HG03457 (cell line): ENCODE measurements around the gene TMEM270.
"Not testable (repeated sequence)": the region's sequence is repeated elsewhere in the genome, so short reads cannot be mapped to it uniquely, and the experiment has no call there.

ENCODE experiments used
- ATAC-seq: cut with Tn5 transposase; IDR thresholded peaks from one replicate; pipeline ENCODE4 v1.9.1; 2021; ENCODE audit warnings: moderate number of reproducible peaks; ENCODE audit not compliant: unreplicated experiment

The TMEM270 gene

DNA sequence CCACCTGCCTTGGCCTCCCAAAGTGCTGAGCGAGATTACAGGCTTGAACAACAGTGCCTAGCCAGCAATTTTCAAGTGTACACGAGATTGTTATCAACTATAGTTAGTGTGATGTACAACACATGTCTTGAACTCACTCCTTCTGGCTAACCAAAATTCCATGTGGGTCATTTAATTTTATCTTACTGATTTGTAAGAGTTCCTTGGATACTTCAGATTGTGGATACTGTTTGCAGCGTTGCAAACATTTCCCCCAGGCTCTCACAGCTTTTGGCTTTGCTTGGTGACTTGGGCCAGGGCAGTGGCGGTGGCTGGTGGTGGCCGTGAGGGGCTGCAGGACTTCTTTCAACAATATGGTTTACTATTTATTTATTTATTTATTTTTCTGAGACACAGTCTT is 8.5 kb upstream of the TMEM270 start:
- ATAC-seq = no peak

DNA sequence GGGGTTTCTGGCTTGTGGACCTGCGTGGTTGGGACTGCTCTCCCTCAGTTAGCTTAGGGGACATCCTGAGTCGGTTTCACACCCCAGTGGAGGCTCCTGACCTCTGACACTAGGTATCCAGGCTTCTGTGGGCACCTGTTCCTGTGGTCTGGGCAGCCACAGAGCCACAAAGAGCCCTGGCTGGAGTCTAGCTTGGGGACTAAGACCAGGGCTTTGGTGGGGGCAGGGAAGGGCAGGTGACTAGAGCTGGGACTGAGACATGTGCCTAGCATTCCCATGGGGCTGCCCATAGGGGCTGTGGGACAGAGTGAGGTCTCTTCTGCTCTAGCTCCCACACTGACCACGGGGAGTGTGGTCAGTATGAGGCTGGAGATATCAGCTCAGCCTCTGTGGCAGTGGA is 4.0 kb upstream of the TMEM270 start:
- ATAC-seq = no peak

DNA sequence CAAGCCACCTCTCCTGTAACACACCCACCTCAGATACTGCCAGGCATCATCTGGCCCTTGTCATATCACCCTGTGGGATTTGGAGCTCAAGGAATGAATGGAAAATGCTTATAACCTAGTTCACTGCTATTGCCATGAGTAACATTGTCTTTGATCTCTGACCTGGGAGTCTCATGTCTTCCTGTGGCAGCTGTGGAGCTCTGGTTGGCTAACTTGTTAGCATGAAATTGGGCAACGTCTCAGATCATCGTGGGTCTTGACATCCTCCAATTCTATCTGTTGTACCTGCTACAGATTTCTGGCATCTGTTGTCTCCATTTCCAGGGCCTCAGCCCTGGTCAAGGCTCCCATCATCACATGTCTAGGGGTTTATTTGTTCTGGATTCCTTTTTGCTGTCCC is 2.2 kb upstream of the TMEM270 start:
- no peak for ATAC-seq

DNA sequence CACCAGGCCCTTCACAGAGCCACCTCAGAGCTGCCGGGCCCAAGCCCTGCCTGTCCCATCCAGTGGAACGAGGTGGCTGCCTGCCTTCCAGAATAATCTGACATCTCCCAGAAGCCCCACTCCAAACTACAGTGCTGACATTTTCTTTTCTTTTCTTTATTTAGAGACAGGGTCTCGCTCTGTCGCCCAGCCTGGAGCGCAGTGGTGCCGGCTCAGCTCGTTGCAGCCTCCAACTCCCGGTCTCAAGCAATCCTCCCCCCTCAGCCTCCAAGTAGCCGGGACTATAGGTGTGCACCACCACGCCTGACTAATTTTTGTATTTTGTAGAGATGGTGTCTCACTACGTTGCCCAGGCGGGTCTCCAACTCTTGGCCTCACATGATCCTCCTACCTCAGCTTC is 346 bp downstream of the TMEM270 start:
- ATAC-seq = no peak

DNA sequence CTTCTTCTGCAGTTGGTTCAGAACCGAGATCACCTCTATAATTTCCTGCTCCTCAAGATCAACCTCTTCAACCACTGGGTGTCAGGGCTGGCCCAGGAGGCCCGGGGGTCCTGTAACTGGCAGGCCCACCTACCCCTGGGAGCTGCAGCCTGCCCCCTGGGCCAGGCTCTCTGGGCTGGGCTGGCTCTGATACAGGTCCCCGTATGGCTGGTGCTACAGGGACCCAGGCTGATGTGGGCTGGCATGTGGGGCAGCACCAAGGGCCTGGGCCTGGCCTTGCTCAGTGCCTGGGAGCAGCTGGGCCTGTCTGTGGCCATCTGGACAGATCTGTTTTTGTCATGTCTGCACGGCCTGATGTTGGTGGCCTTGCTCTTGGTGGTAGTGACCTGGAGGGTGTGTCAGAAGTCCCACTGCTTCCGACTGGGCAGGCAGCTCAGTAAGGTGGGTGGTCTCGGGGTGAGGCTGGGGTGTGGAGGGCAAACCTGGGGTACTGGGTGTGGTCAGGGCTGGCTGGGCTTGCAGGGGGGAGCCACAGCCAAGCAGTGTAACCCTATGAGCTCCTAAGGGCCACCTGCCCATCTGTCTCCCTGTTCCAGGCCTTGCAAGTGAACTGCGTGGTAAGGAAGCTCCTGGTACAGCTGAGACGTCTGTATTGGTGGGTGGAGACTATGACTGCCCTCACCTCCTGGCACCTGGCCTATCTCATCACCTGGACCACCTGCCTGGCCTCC is 4.2 kb downstream of the TMEM270 start:
- no peak for ATAC-seq

DNA sequence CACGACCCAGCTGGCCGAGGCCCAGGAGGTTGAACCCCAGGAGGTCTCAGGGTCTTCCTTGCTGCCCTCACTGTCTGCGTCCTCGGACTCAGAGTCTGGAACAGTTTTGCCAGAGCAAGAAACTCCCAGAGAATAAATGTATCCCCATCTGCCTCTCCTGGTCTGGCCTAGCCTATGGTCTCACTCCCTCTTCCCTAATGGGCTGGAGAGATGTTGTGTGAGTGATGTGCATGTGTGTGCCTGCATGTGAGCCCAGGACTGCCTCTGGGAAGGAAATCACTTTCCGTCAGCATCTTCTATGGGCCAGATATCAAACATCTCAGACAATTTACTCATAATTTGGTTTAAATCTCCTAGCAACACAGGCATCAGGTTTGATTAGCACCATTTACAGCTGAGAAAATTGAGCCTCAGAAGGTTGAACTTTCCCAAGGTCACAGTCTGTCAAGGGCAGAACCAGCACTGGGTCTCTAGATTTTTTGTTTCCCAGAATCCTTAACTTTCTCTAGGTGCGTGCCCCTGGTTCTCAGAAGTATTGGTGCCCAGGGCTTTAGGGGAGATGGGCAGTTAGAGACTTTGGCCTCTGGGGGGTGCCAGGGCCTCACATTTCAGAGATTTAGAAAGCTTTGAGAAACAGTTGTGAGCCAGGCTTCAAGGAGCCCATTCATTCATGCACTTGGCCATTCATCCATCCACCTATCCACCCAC is 4.9 kb downstream of the TMEM270 start:
- ATAC-seq = no peak

DNA sequence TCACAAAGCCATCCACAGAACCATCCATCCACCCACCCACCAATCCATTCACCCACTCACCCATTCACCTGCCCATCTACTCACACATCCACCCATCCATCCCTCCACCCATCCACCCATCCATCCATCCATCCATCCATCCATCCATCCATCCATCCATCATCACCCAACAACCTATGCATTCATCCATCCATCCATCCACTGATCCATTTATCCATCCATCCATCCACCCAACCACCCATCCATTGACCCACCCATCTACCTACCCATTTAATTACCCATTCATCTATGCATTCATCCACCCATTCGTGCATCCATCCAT is 5.4 kb downstream of the TMEM270 start:
- ATAC-seq = no peak

DNA sequence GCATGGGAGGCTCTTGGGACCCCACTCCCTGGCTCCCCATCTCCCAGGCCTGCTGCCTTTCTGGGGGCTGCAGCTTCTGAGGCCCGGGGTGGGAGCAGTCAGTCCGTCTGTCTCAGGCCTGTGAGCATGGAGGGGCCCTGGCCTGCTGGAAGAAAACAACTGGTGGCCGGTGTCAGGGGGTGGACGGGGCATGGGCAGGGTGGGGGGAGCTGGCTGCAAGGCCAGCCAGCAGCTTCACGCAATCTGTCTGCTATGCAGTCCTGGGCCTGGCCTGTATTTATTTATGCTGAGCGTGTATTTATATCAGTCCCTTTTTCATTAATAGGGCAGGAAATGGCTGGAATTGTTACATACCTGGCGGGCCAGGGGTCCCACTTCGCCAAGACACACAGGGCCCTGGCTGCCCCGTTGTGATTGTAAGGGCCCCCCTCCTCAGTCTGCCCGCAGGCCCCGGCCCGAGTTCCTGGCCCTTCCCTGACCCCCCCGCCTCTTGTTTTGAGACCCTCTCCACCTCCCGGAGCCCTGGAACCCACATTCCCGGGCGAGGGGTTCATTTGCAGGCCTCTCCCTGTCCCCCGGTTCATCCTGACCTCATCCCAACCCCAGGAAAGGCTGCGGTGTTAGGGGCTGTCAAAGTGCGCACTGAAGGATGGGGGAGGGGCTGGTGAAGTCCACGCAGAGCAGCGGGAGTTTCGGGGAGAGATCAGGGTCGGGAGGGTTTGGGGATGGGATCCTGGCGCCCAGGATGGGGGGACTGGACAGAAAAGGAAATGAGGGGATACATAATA is 8.2 kb downstream of the TMEM270 start:
- ATAC-seq = no peak

DNA sequence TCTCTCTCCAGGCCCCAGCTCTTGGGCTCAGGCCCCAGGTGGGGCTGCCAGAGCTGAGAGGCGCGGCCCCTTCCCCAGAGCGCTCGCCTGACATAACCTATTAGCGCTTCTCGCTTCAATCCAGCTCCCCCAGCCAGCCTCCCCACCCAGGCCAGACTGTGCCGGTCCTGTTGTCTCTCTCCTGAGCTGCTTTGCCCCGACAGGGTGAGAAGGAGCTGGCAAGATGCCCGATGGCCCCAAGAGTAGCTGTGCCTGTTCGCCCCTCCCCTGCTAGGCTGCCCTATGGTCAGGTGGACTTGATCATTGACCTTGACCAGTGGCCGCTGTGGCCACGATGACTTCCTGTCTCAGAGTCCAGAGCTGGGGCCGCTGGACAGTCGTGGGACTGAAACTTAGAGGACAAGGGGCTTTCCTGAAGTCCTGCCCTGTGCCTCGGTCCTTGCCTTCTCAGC is 9.1 kb downstream of the TMEM270 start:
- ATAC-seq = no peak

DNA sequence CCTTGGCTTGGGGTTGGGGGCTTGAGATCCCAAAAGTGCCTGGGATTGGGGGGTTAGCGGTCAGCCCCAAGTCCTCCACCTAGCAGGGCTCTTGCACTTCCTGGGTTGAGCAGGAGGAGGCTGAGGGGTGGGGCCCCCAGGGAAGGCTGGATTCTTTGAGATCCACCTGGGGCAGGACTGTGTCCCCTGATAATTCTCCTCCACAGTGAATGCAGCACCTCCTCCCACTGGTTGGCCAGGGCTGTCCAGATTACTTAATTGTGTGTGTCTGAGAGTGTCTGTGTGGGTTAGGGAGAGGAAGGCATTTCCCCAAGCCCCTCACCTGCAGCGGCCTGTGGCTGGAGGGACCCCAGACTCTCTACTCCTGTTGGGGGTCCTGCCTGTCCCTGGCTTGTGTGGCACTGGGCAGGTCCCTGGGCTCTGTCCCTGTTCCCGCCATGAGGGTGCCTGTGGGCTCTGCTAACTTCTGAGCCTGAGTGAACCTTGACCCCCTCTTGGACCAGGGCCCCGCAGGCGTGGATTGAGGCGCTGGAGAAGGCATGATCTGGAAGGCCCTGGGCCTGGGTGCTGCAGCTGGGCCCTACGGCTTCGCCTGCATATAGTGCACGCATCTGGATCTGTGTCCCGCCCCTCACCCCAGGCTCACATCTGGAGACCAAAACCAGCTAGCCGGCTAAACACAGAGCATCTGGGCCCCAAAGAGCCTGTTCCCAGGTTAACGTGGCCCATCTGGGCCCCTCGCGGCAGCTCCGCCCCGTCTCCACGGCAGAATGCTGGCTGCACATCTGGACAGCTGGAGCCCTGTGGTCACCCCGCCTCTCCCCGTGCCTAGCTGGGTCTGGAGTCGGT is 10.4 kb downstream of the TMEM270 start:
- no peak for ATAC-seq

DNA sequence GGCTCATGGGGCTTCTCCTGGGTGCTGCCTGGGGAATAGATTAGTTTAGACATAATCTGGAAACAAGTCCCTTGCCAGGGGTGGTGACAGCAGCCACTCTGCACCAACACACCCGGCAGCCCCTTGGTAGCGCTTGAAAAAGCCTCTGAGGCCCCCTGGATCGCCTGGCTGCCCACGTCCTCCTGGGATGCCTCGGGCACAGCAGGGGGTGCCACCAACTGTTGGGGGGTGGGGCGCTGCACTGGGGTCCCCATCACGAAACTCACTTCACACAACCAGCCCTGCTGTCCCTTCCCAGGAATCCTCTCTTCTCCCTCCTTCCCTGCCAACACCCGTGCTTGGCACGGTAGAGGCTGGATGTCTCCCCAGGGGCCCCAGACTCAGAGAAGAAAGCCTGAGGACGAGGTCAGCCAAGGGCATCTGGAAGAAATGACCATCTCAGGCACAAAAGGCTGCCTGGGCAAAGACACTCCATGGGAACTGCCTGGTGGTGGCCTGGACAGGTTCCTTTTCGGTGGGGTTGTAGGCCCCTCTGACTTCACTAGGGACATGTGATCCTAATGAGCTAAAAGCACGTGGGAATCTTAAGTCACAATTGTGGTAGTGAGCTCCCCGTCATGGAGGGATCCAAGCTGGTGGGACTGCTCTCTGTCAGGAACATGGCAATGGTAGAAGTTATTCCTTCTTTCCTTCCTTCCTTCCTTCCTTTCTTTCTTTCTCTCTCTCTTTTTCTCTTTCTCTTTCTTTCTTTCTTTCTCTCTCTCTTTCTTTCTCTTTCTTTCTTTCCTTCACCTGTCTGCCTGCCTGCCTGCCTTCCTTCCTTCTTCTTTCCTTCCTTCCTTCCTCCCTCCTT is 11.3 kb downstream of the TMEM270 start:
- no peak for ATAC-seq

DNA sequence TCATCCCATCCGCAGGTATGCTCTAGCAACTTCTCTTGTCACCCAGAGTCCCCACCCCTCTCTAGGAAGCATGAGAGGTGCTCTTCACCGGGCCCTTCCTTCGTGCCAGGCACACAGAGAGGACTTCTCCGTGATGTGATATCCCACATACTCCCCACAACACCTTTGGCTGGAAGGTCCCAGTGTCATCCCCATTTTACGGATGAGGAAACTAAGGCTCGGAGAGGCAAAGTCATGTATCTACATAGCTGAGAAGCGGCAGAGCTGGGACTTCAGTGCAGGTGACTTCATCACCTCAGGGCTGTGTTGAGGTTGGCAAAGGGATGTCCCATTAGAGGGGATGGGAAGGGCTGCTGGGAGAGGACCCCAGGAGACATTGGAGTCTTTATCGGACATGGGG is 15.4 kb downstream of the TMEM270 start:
- ATAC-seq = no peak

DNA sequence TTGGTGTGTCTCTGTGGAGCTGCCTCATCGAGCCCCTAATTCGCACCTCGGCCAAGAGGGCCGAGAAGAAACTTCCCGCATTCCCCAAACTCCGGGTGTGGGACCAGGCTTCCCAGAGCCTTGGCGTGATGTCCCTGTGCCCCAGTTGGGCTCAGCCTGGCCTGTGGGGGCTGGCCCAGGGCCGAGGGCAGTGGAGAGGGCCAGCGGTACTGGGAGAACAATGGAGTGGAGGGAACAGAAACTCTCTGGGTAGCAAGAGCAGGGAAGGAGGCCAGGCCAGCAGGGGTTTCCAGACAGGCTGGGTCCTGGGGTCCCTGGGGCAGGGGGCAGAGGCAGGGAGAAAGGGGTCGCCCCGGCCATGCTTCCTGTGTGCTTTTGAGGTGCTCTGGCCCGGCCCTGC is 16.0 kb downstream of the TMEM270 start:
- ATAC-seq = no peak

DNA sequence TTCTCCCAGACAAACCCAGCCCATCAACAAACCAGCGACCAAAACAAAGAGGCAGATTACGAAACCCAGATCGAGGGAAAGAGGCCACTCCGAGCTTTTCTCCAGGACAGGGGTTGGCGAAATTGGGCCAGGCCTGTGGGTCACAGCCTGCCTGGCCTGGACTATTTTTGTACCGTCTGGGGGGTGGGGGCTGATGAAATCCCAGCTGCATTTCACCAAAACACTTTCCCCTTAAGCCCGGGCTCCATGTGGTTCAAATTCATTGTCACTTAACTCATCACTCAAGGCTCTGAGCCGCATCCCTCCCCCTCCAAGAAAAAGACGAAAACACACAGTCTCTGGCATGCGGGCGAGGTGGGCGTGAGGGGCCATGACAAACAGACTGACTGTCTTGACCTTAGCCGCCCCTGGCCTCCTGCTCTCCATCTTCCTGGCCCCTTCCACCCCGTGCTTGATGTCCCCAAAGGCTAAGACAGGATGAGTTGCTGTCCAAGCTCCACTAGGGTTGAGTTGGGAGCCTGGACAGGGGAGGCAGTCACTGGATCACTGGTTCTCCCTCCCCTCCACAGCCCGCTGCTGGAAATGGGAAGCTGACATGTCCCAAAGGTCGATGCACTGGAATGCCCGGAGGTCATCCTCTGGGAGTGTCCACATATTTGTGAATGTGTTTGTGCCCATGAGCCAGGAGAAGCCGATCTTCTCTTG is 19.2 kb downstream of the TMEM270 start:
- ATAC-seq = no peak

DNA sequence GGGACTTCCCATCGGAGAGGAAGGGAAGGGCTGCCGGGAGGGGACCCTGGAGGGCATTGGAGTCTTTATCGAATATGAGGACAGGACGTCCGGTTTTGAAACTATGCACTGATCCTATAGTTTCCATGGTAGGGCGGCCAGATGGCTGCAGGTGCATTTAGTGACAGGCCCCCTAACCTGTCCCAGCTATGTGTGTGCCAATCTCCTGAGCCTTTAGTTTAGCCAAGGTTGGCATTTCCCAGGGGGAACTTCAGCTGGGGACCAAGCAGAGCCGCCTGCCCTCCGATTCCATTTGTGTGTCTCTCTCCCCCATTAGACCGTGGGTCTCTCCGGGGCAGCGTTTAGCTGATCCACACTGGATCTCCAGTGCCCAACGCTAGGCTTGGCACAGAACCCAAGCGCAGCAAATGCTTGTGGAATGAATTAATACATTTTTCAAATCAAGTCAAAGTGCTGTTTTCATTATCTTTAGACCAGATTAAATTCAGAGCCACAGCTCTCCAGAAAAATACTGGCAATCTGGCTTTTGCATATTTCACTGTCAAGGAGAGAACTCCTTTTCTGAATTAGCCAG is 19.9 kb downstream of the TMEM270 start:
- ATAC-seq = no peak

DNA sequence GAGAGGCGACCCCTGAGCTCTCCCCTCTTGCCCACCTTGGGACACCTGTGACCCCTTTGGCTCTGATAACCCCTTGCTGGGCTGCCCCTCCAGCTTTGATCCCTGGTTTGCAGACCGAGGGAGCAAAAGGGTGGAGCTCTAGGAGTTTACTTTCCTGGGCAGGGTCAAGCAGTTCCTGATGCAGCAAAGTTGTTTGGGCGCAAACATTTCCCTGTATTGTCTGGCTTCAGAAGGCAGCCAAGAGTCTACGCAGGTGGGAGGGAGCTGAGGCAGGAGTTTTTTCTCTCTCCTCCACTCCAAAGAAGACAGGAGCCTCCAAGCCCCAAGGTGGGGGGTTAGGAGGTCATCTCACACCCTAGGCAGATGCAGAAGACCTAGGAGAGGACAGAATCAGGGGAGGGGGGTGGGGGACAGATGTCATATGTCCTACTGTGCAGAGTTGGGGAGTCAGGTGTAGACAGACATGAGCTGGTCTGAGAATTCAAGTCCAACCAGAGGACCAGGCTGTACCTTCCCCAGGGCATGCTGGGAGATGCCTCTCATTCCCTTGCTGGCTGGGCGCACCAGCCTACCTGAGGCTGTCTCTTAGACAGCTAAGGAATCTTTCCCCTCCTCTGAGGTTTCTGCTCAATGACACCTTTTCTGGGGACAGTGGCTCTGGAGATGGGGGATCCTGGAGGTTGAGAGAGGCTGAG is 20.5 kb downstream of the TMEM270 start:
- no peak for ATAC-seq

DNA sequence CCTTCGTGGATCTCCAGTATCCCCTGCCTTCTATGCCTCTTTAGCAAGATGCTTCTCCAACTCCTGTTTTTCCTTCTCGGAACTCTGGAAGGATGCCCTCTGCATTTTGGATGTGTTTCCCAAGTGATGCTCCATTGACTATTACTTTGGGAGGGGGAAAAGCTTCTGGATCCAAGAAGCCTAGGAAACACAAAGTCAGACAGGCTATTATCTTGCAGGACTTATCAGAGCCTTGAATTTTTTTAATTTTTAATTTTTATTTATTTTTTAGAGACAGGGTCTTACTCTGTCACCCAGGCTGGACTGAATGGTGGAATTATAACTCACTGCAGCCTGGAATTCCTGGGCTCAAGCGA is 21.1 kb downstream of the TMEM270 start:
- ATAC-seq = no peak

DNA sequence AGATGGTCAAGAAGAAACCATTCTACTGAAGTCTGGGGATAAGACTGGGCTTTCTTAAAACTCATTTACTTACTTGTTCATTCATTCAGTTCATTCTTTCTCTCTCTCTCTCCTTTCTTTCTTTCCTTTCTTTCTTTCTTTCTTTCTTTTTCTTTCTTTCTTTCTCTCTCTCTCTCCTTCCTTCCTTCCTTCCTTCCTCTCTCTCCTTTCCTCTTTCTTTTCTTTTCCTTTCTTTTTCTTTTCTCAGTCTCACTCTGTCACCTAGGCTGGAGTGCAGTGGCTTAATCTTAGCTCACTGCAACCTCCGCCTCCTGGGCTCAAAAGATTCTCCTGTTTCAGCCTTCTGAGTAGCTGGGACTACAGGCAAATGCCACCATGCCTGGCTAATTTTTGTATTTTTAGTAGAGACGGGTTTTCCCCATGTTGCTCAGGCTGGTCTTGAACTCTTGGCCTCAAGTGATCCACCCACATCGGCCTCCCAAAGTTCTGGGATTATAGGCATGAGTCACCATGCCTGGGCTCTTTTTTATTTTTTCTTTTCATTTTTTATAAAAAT is 24.0 kb downstream of the TMEM270 start:
- not testable (repeated sequence) for ATAC-seq
